Keratinocyte (primary cell): Measurements from ENCODE around the gene LOXHD1. TPM values are rescaled to one million over a fixed set of nuclear protein-coding genes. Genes with fewer than 3 reads are reported as not detected.

ENCODE experiments used
- DNase-seq: peaks from one replicate; pipeline ENCODE4 v3.0.0-alpha.2; 2011; ENCODE audit warnings: low read depth, missing footprints, low spot score
- FAIRE-seq: peaks from 2 replicates; lab custom pipeline; 2011; peaks lifted over from hg19 to GRCh38; lab: Jason Lieb, UNC
- H2AFZ ChIP-seq: 2 replicates; pipeline ENCODE4 v1.6.0; 2012; ENCODE audit warnings: low read length, control low read depth, inconsistent platforms; ENCODE audit not compliant: control insufficient read depth
- H3K27ac ChIP-seq: 2 replicates; pipeline ENCODE4 v1.5.1; 2011; ENCODE audit warnings: low read length; ENCODE audit not compliant: control insufficient read depth, insufficient read depth
- H3K27me3 ChIP-seq: 3 replicates; pipeline ENCODE4 v1.6.0; 2011; ENCODE audit warnings: low read length; ENCODE audit not compliant: control insufficient read depth, insufficient read depth; ENCODE audit errors: extremely low read depth
- H3K36me3 ChIP-seq, 2 experiments: 2 replicates in 1 of 2; 3 replicates in 1 of 2; pipeline ENCODE4 v1.5.1; 2011; ENCODE audit warnings: low read length in 2 of 2, mild to moderate bottlenecking in 1 of 2; ENCODE audit not compliant: control insufficient read depth in 2 of 2, insufficient read depth in 2 of 2; ENCODE audit errors: extremely low read depth in 1 of 2
- H3K4me1 ChIP-seq: 3 replicates; pipeline ENCODE4 v1.5.1; 2011; ENCODE audit warnings: low read length; ENCODE audit not compliant: control insufficient read depth, insufficient read depth; ENCODE audit errors: extremely low read depth
- H3K4me2 ChIP-seq: 3 replicates; pipeline ENCODE4 v1.6.0; 2011; ENCODE audit warnings: low read depth, low read length; ENCODE audit not compliant: control insufficient read depth, insufficient read depth; ENCODE audit errors: extremely low read depth
- H3K4me3 ChIP-seq, 3 experiments: fragments of 200-600 bp in 1 of 3; sonication (generic) in 1 of 3; 2 replicates in 2 of 3; 3 replicates in 1 of 3; pipeline ENCODE4 v1.5.1; 2011 to 2016; ENCODE audit warnings: low read length in 3 of 3, mild to moderate bottlenecking in 3 of 3, control low read depth in 2 of 3, inconsistent platforms in 1 of 3, low read depth in 1 of 3, mixed read lengths in 1 of 3, mixed run types in 1 of 3, moderate library complexity in 1 of 3; ENCODE audit not compliant: control insufficient read depth in 2 of 3, insufficient read depth in 2 of 3; ENCODE audit errors: extremely low read depth in 1 of 3
- H3K79me2 ChIP-seq: 2 replicates; pipeline ENCODE4 v1.6.0; 2012; ENCODE audit warnings: low read length; ENCODE audit not compliant: control insufficient read depth, insufficient read depth
- H3K9ac ChIP-seq: 3 replicates; pipeline ENCODE4 v1.6.0; 2011; ENCODE audit warnings: low read length; ENCODE audit not compliant: control insufficient read depth, insufficient read depth; ENCODE audit errors: extremely low read depth
- H3K9me1 ChIP-seq: 3 replicates; pipeline ENCODE4 v1.6.0; 2011; ENCODE audit warnings: low read length; ENCODE audit not compliant: control insufficient read depth, insufficient read depth; ENCODE audit errors: extremely low read depth
- H3K9me3 ChIP-seq: 2 replicates; pipeline ENCODE4 v1.5.1; 2012; ENCODE audit warnings: low read depth, low read length; ENCODE audit not compliant: control insufficient read depth
- H4K20me1 ChIP-seq: 3 replicates; pipeline ENCODE4 v1.6.0; 2011; ENCODE audit warnings: low read length; ENCODE audit not compliant: control insufficient read depth, insufficient read depth; ENCODE audit errors: extremely low read depth
- CTCF ChIP-seq, 3 experiments: IDR thresholded peaks in 1 of 3; conservative IDR thresholded peaks in 1 of 3; optimal IDR thresholded peaks in 1 of 3; 2 replicates in 2 of 3; 3 replicates in 1 of 3; pipeline versions ENCODE3 to v1.5.1; 2011; ENCODE audit warnings: low read length in 3 of 3, mild to moderate bottlenecking in 3 of 3, moderate library complexity in 2 of 3, control low read depth in 1 of 3, inconsistent platforms in 1 of 3; ENCODE audit not compliant: insufficient read depth in 2 of 3; ENCODE audit errors: extremely low read depth in 1 of 3
- EZH2 ChIP-seq: IDR thresholded peaks from one replicate; pipeline ENCODE4 v1.6.1; 2012; ENCODE audit warnings: inconsistent platforms, mild to moderate bottlenecking, low read length, moderate library complexity
- dilution Hi-C: fragments of 300-500 bp; cut with MboI; formaldehyde crosslinking; loops from one replicate; pipeline ENCODE4 v1.7.0; 2020; ENCODE audit warnings: low sequenced_read_pairs; ENCODE audit not compliant: extremely low pct_ligation_motif_present
- polyA plus RNA-seq, 5 experiments: library from polyadenylated mRNA; depleted of rRNA in 3 of 5; stranded (reverse) in 3 of 5; stranded (forward) in 1 of 5; unstranded in 1 of 5; fragments of >200 nt; gene quantifications; 1 replicate in 1 of 5; 2 replicates in 3 of 5; 3 replicates in 1 of 5; pipeline versions ENCODE4 v1.2.1 to v1.2.3, GENCODE V29; 2011 to 2012; ENCODE audit warnings: missing spikeins in 2 of 5, low read depth in 1 of 5, low replicate concordance in 1 of 5

The LOXHD1 gene
- polyA plus RNA-seq, 1 donor (not counting 4 experiments of a cell fraction or from before 2014, with no cell fraction given), result not detected

GRCh38 chr18:46477425-46478011 is 179.5 kb downstream of the LOXHD1 start:
- H3K36me3 ChIP-seq, result no peaks in the 10 kb centered on the region
- H2AFZ ChIP-seq, result no peak overlapping the region
- H3K79me2 ChIP-seq, result no peaks in the 10 kb centered on the region
- no peak overlapping the region for H3K4me2 ChIP-seq
- no peak for FAIRE-seq
- dilution Hi-C loops, result no loop called here
- H3K9me1 ChIP-seq, result no peaks in the 10 kb centered on the region
- no peak overlapping the region for H3K27ac ChIP-seq
- no peak for DNase-seq
- no peak for TF ChIP-seq CTCF (optimal IDR thresholded peaks at IDR 0.05 in 1 of 3, IDR thresholded peaks at IDR 0.05 in 1 of 3, conservative IDR thresholded peaks at IDR 0.05 in 1 of 3; ENCODE audit: extremely low read depth in 1 of 3, insufficient read depth in 2 of 3, low read length in 3 of 3)
- no peak for TF ChIP-seq EZH2
- peaks cover 2% of the 10 kb centered on the region for H3K9me3 ChIP-seq
- peaks cover 2% of the 10 kb centered on the region for H3K4me1 ChIP-seq
- no peak overlapping the region for H3K9ac ChIP-seq
- H4K20me1 ChIP-seq, result no peaks in the 10 kb centered on the region
- H3K27me3 ChIP-seq, result peaks cover 7% of the 10 kb centered on the region
- no peak overlapping the region for H3K4me3 ChIP-seq

- no peak overlapping the region for H2AFZ ChIP-seq
- H3K27me3 ChIP-seq, result peaks cover 7% of the 10 kb centered on the region
- H4K20me1 ChIP-seq, result no peaks in the 10 kb centered on the region
- dilution Hi-C loops, result no loop called here
- H3K9ac ChIP-seq, result no peak overlapping the region
- H3K9me1 ChIP-seq, result no peaks in the 10 kb centered on the region
- no peaks in the 10 kb centered on the region for H3K79me2 ChIP-seq
- FAIRE-seq, result no peak
- no peak overlapping the region for H3K4me3 ChIP-seq
- no peak for DNase-seq
- H3K9me3 ChIP-seq, result no peaks in the 10 kb centered on the region
- no peak overlapping the region for H3K4me2 ChIP-seq
- TF ChIP-seq CTCF (optimal IDR thresholded peaks at IDR 0.05 in 1 of 3, IDR thresholded peaks at IDR 0.05 in 1 of 3, conservative IDR thresholded peaks at IDR 0.05 in 1 of 3; ENCODE audit: extremely low read depth in 1 of 3, insufficient read depth in 2 of 3, low read length in 3 of 3) (no peak), EZH2 (no peak)
- no peaks in the 10 kb centered on the region for H3K36me3 ChIP-seq
- no peak overlapping the region for H3K27ac ChIP-seq
- no peaks in the 10 kb centered on the region for H3K4me1 ChIP-seq
These were observed 181.6 kb downstream of the LOXHD1 start for GRCh38 chr18:46475390-46475752.
